Glomerular endothelial cell (primary cell): ENCODE data around the gene ZNF221. TPM values are rescaled to one million over a fixed set of nuclear protein-coding genes. Genes with fewer than 3 reads are reported as not detected.
A peak's percentile ranks its signal among the peaks of the same experiment; 100 is the strongest.

Experiments
- DNase-seq: peaks from one replicate; pipeline ENCODE4 v3.0.0-alpha.2; 2011; ENCODE audit warnings: low read depth, low spot score; ENCODE audit errors: extremely low read depth
- total RNA-seq: library from RNA; depleted of rRNA; stranded (reverse); fragments of >200 nt; gene quantifications from 2 replicates; pipeline ENCODE4 v1.2.3, GENCODE V29; 2015

Gene ZNF221
- total RNA-seq, 1 donor from 2014 or later, result 4.1 TPM

GRCh38 chr19:43956827-43957226, 5.8 kb downstream of the ZNF221 start:
- no peak for DNase-seq

- DNase-seq, result no peak
These were observed 6.9 kb downstream of the ZNF221 start for GRCh38 chr19:43957891-43958290.

- no peak for DNase-seq
These were observed 9.4 kb downstream of the ZNF221 start for GRCh38 chr19:43960411-43960810.

- DNase-seq, result no peak
These were observed 15.2 kb downstream of the ZNF221 start for GRCh38 chr19:43966079-43966694.

GRCh38 chr19:43976732-43977131, 25.7 kb downstream of the ZNF221 start:
- DNase-seq, result no peak

GRCh38 chr19:43983544-43983911, 32.5 kb downstream of the ZNF221 start:
- no peak for DNase-seq

GRCh38 chr19:43983912-43984686, 33.1 kb downstream of the ZNF221 start, which contains the start of gene ZNF155:
TSS of gene ZNF155 (plus strand) at chr19:43984188. CDS start at chr19:43988544, 4,356 bp downstream.
- DNase-seq, result peak; percentile 90

- DNase-seq, result no peak
These were observed 33.6 kb downstream of the ZNF221 start for GRCh38 chr19:43984687-43985000.

GRCh38 chr19:43997631-43998290, 46.7 kb downstream of the ZNF221 start:
- no peak for DNase-seq

GRCh38 chr19:44002212-44002565, 51.2 kb downstream of the ZNF221 start:
- no peak for DNase-seq

- peak; percentile 82 for DNase-seq
These were observed 51.8 kb downstream of the ZNF221 start, which contains the start of gene ZNF230 for GRCh38 chr19:44002566-44003460. TSS of gene ZNF230 (plus strand) at chr19:44002957. CDS start at chr19:44007079, 4,122 bp downstream.

GRCh38 chr19:44003461-44004009, 52.5 kb downstream of the ZNF221 start:
- DNase-seq, result no peak

- no peak for DNase-seq
These were observed 54.9 kb downstream of the ZNF221 start for GRCh38 chr19:44005973-44006372.

GRCh38 chr19:44007473-44007872, 56.4 kb downstream of the ZNF221 start:
- DNase-seq, result no peak

- DNase-seq, result no peak
These were observed 59.4 kb downstream of the ZNF221 start for GRCh38 chr19:44010468-44010867.

Other genes starting within 250 kb of the ZNF221 start
- gene IRGC, start 235.2 kb upstream of the ZNF221 start, total RNA-seq, result not detected in 2 replicates
- 21.3 and 24.5 TPM in 2 replicates for gene SMG9, start 196.3 kb upstream of the ZNF221 start, total RNA-seq
- 0.10 and 0.23 TPM in 2 replicates for gene KCNN4, start 170.3 kb upstream of the ZNF221 start, total RNA-seq
- gene LYPD5, start 148.8 kb upstream of the ZNF221 start, total RNA-seq, result 0.93 and 2.7 TPM in 2 replicates
- 3.5 and 6.3 TPM in 2 replicates for gene ZNF283, start 123.9 kb upstream of the ZNF221 start, total RNA-seq
- 0.93 and 2.4 TPM in 2 replicates for gene ZNF404, start 67.3 kb upstream of the ZNF221 start, total RNA-seq
- gene ZNF45, start 15.9 kb upstream of the ZNF221 start, total RNA-seq, result 8.0 and 10.2 TPM in 2 replicates
- gene ZNF155, start 33.0 kb downstream of the ZNF221 start, total RNA-seq, result 4.5 and 6.1 TPM in 2 replicates
- 1.3 and 2.9 TPM in 2 replicates for gene ZNF230, start 51.7 kb downstream of the ZNF221 start, total RNA-seq
- gene ZNF222, start 74.2 kb downstream of the ZNF221 start, total RNA-seq, result 2.9 and 3.2 TPM in 2 replicates
- gene ZNF223, start 100.8 kb downstream of the ZNF221 start, total RNA-seq, result 3.9 and 7.2 TPM in 2 replicates
- 1.5 and 1.9 TPM in 2 replicates for gene ZNF284, start 120.9 kb downstream of the ZNF221 start, total RNA-seq
- 11.4 and 15.3 TPM in 2 replicates for gene ZNF224, start 143.1 kb downstream of the ZNF221 start, total RNA-seq
- 2.4 and 3.2 TPM in 2 replicates for gene ZNF225, start 162.2 kb downstream of the ZNF221 start, total RNA-seq
- 3.6 and 5.3 TPM in 2 replicates for gene ZNF234, start 190.3 kb downstream of the ZNF221 start, total RNA-seq
- 10.8 and 22.4 TPM in 2 replicates for gene ZNF226, start 213.9 kb downstream of the ZNF221 start, total RNA-seq